NT2/D1 (cell line): ENCODE results near the gene ZNF287.
"Not testable (repeated sequence)": the region's sequence is repeated elsewhere in the genome, so short reads cannot be mapped to it uniquely, and the experiment has no call there.

Experiments
- DNase-seq: peaks from one replicate; pipeline ENCODE4 v3.0.0-alpha.2; 2011; ENCODE audit warnings: low read depth, low spot score
- H3K27me3 ChIP-seq: 2 replicates; pipeline ENCODE4 v1.6.0; 2011; ENCODE audit warnings: mild to moderate bottlenecking; ENCODE audit not compliant: insufficient read length, insufficient read depth
- H3K36me3 ChIP-seq: 2 replicates; pipeline ENCODE4 v1.6.1; 2011; ENCODE audit warnings: mild to moderate bottlenecking, low read length, mixed read lengths; ENCODE audit not compliant: insufficient read depth, insufficient read length
- H3K4me1 ChIP-seq: 2 replicates; pipeline ENCODE4 v1.5.1; 2011; ENCODE audit not compliant: insufficient read depth, insufficient read length
- H3K4me3 ChIP-seq: 2 replicates; pipeline ENCODE4 v1.5.1; 2011; ENCODE audit warnings: low read depth; ENCODE audit not compliant: insufficient read length
- H3K9ac ChIP-seq: 2 replicates; pipeline ENCODE4 v1.6.0; 2011; ENCODE audit warnings: low read depth; ENCODE audit not compliant: insufficient read length
- H3K9me3 ChIP-seq: 2 replicates; pipeline ENCODE4 v1.5.1; 2011; ENCODE audit warnings: mild to moderate bottlenecking, low read length; ENCODE audit not compliant: insufficient read depth
- SUZ12 ChIP-seq: IDR thresholded peaks from 2 replicates; pipeline ENCODE4 v1.6.1; 2011; ENCODE audit not compliant: insufficient read length, insufficient read depth; ENCODE audit errors: extremely low read depth
- YY1 ChIP-seq: IDR thresholded peaks from 2 replicates; pipeline ENCODE4 v1.6.1; 2011; ENCODE audit not compliant: insufficient read length, insufficient read depth
- ZNF274 ChIP-seq: IDR thresholded peaks from 2 replicates; pipeline ENCODE4 v1.6.1; 2011; ENCODE audit warnings: mild to moderate bottlenecking, low read depth, low read length

ZNF287 gene

DNA sequence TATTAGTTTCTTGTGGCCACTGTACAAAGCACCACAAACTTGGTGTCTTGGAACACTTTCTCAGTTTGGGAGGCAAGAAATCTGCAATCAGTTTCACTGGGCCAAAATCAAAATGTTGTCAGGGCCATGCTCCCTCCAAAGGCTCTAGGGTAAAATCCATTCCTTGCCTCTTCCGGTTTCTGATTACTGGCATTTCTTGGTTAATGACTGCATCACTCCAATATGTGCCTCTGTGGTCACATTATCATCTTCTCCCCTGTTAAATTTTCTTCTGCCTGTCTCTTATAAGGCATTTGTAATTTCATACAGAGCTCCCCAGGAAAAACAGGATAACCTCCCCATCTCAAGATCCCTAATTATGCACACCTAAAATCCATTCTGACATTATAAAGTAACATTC, 34.8 kb downstream of the ZNF287 start:
- Histone ChIP-seq H3K4me1 (no peaks in the 10 kb centered on the region), H3K9me3 (no peaks in the 10 kb centered on the region), H3K4me3 (no peak overlapping the region), H3K27me3 (no peaks in the 10 kb centered on the region), H3K9ac (no peak overlapping the region), H3K36me3 (no peaks in the 10 kb centered on the region)
- DNase-seq = no peak
- TF ChIP-seq YY1 = no peak
- no peak for TF ChIP-seq SUZ12
- no peak for TF ChIP-seq ZNF274

DNA sequence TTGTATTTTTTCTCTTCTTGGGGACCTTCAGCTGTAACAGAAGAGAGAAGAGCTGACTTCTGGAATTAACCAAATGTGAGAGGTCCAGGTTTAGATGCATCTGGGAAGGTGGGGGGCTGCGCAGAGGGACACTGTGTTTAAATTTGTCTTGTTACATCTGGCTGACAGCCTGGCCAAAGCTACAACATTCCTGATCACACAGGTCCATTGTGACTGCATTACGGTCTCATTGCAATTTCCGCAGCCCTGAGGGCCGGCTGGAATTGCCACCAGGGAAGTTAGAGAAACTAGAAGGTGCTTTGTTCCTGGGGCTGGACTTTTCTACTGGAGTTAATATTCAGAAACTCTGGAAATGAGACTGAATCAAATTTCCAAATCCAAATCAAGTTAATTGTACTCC, 39.1 kb downstream of the ZNF287 start:
- no peaks in the 10 kb centered on the region for H3K27me3 ChIP-seq
- DNase-seq = no peak
- no peaks in the 10 kb centered on the region for H3K4me1 ChIP-seq
- H3K4me3 ChIP-seq = no peak overlapping the region
- TF ChIP-seq ZNF274 (no peak), YY1 (no peak), SUZ12 (no peak)
- no peaks in the 10 kb centered on the region for H3K36me3 ChIP-seq
- H3K9me3 ChIP-seq = no peaks in the 10 kb centered on the region
- no peak overlapping the region for H3K9ac ChIP-seq

DNA sequence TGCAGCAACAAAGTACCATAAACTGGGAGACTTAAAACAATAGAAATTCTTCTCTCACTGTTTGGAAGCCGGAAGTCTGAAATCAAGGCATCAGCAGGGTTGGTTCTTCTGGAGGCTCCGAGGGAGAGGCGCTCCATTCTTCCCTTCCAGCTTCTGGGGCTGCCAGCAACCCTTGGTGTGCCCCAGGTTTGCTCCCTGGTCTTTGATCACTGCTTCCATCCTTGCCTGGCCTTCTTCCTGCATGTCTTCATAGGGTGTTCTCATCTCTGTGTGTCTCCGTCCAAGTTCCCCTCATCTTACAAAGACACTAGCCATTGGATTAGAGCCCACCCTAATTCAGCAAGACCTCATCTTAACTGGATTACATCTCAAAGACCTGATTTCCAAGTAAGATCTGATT, 41.7 kb downstream of the ZNF287 start:
- Histone ChIP-seq H3K4me3 (no peak overlapping the region), H3K9me3 (no peaks in the 10 kb centered on the region), H3K9ac (no peak overlapping the region), H3K27me3 (no peaks in the 10 kb centered on the region), H3K4me1 (no peaks in the 10 kb centered on the region), H3K36me3 (no peaks in the 10 kb centered on the region)
- no peak for TF ChIP-seq SUZ12
- TF ChIP-seq YY1 = no peak
- no peak for TF ChIP-seq ZNF274
- DNase-seq = no peak

DNA sequence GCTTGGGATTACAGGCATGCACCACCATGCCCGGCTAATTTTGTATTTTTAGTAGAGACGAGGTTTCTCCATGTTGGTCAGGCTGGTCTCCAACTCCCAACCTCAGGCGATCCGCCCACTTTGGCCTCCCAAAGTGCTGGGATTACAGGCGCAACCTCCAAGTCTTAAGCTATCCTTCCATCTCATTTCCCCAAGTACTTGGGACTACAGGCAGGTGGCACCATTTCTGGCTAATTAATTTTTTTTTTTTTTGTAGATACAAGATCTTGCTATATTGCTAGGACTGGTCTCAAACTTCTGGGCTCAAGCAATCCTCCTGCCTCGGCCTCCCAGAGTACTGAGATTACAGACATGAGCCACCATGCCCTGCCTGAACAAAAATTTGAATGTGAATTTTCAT, 43.4 kb downstream of the ZNF287 start:
- not testable (repeated sequence) for H3K9ac ChIP-seq, H3K9me3 ChIP-seq, DNase-seq, H3K4me3 ChIP-seq, H3K4me1 ChIP-seq, H3K27me3 ChIP-seq, H3K36me3 ChIP-seq

DNA sequence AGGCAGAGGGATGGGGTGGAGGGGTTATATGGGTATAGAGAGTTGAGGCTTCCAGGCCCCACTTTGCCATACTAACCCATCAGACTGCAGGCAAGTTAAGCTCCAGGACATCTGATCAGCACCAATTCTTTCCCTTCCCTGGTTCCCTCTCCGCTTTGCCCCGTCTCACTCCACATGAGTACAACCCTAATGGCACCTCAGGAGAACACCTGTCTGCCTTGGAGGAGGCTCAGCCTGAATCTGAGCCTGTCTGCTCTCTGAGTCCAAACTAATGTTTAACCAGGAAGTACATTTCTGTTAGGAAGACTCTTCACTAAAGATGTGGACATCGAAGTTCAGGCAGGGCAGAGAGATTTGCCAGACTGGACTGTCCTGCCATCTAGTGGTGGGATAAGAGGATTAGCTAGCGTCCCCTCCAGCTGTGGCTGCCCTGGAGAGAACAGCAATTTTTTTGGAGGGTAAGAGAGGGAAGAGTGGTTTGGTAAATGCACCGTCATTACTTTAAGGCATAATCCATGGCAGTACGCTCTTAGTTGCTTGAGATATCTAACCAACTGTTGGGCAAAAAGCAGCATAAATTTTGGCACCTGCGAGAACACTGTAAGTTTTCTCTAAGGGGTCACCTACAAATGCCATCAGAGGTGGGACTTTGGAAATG, 47.8 kb downstream of the ZNF287 start:
- peak overlapping the region; percentile 28 for H3K9ac ChIP-seq
- TF ChIP-seq YY1 = no peak
- TF ChIP-seq SUZ12 = no peak
- H3K4me1 ChIP-seq = peaks cover 2% of the 10 kb centered on the region
- no peaks in the 10 kb centered on the region for H3K36me3 ChIP-seq
- H3K27me3 ChIP-seq = peaks cover 7% of the 10 kb centered on the region
- no peaks in the 10 kb centered on the region for H3K9me3 ChIP-seq
- H3K4me3 ChIP-seq = no peak overlapping the region
- peak; percentile 64 for DNase-seq

DNA sequence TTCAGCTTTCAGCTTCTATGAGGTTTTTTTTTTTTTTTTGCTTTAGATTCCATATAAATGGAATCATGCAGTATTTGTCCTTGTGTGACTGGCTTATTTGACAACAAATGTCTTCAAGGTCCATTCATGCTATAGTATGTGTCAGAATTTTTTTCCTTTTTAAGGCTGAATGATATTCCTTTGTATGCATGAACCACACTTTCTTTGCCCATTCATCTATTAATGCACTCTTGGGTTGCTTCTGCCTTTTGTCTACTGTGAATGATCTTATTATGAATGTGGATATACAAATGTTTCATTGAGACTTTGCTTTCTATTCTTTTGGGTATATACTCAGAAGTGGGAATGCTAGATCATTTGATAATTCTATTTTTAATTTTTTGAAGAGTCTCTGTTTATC, 50.0 kb downstream of the ZNF287 start:
- H3K4me3 ChIP-seq = no peak overlapping the region
- H3K4me1 ChIP-seq = peaks cover 2% of the 10 kb centered on the region
- peaks cover 7% of the 10 kb centered on the region for H3K27me3 ChIP-seq
- no peaks in the 10 kb centered on the region for H3K36me3 ChIP-seq
- TF ChIP-seq YY1 = no peak
- TF ChIP-seq SUZ12 = no peak
- no peak for TF ChIP-seq ZNF274
- no peak for DNase-seq
- H3K9ac ChIP-seq = no peak overlapping the region
- no peaks in the 10 kb centered on the region for H3K9me3 ChIP-seq

DNA sequence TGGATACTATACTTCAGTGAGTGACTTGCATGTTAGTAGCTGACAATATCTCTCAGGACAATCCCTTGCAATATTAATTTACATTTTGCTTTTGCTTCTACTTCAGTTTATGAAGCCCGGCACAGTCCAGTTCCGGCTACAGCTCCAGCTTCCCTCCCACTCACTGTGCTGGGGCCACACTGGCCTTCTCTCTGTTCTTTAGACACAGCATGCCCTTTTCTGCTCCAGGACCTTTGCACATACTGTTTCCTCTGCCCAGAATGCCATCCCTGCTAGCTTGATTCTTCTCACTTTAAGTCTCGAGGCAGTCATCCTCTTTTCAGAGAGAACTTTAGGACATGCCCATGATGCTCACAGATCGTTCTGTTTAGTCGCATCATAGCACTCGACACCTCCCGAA, 51.5 kb downstream of the ZNF287 start:
- DNase-seq = no peak
- TF ChIP-seq SUZ12 (no peak), ZNF274 (no peak), YY1 (no peak)
- H3K4me1 ChIP-seq = peaks cover 3% of the 10 kb centered on the region
- H3K36me3 ChIP-seq = no peaks in the 10 kb centered on the region
- no peak overlapping the region for H3K4me3 ChIP-seq
- peaks cover 7% of the 10 kb centered on the region for H3K27me3 ChIP-seq
- H3K9me3 ChIP-seq = no peaks in the 10 kb centered on the region
- no peak overlapping the region for H3K9ac ChIP-seq

DNA sequence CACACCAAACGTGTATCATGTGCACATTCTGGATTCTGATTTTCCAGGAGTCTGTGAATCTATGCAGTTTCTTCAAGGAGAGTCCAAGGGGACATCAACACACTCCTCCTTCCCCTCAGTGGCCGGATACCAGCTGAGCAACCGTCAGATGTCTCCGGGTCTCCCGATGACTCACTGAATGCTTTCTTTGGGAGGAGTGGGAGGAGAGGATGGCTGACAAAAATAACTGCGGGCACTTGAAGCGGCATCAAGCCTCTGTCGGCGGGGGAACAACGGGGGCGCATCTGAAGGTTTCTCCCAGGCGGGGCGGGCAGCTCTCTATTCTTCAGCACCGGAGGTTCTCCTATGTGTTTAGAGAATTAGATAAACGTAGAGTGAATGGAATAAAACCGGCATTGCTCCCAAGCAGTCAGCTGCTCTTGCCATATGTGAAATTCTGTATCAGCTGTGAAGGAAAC, 52.4 kb downstream of the ZNF287 start:
- no peak for TF ChIP-seq YY1
- TF ChIP-seq SUZ12 = no peak
- no peak for TF ChIP-seq ZNF274
- Histone ChIP-seq H3K36me3 (no peaks in the 10 kb centered on the region), H3K4me1 (peaks cover 9% of the 10 kb centered on the region), H3K9me3 (no peaks in the 10 kb centered on the region), H3K27me3 (peaks cover 7% of the 10 kb centered on the region), H3K4me3 (no peak overlapping the region), H3K9ac (no peak overlapping the region)
- no peak for DNase-seq
